A549 treated with DMSO at 1 μM for 4 hours (cell line): ENCODE results near the gene FIBIN. TPM values are rescaled to one million over a fixed set of nuclear protein-coding genes. Genes with fewer than 3 reads are reported as not detected.

Experiments used
- total RNA-seq: library from RNA; stranded (reverse); fragments of 200-300 nt; extraction: Qiagen RNA extraction; gene quantifications from 5 replicates; pipeline ENCODE4 v1.2.3, GENCODE V29; 2022; ENCODE audit warnings: low read depth

The FIBIN gene
- not detected in 5 replicates for total RNA-seq

DNA sequence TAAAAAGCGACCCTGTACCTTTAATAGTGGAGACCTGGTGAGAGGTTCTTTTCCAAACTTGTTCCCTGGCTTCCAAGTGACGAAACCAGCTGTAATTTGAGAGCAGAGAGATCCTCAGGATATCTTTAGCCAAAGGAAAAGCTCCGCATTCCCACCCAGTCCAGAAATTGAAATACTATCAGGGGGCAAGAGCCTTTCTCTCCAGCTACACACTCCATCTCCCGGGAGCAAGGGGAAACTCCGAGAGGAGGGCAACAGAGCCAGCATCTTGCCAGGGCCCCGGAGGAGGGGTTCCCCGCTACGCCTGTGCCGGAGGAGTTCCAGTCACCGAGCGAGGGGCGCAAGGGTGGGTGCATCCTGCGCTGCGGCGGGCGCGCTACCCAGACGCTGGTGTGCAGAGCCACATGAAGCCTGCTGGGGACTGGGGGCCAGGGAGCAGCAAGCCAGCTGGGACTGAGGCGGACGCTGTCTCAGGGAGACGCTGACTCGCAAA lies at the start of gene FIBIN:
Gene FIBIN (plus strand): TSS at position 148 of the 493 bp plus-strand sequence. CDS start 415 bp downstream, outside the sequence.

DNA sequence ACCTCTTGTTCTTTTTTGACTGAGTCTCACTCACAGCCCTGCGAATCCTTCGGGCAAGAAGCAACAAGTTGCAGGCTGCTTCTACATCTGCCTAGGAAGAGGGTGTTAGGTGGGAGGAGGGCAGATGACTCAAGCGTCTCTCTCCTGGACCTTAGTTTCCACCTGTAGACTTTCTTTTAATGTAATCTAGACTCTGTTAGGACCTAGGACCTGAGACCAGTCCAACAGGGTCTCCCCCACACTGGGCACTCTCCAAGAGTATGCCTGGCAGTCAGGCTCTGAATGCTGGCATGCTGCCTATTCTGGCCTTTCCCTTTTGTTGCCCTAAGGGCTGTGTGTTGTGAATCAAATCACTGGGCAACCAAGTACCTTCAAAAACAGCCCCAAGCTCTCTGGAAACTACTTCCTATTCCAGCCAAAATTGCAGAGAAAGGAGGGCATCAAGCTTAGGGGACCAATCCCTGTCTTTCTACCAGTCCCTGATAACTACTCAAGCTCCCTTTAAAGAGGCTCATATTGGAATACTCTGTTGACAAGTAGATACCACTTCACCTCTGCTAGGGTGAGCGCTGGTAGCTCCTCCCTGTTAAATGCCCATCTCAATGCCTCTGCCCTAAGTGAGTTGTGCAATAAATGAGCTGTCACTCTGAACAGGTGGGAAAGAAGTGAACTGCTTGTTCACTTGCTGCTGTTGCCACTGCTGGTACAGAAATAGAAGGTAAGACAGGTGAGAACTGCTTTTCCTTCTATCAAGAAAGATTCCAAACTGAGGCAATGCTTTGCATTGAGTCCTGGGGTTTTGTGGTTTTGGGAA lies 46.6 kb downstream of the FIBIN start, which contains the start of gene BBOX1:
Gene BBOX1 (plus strand): TSS at position 514 of the 814 bp plus-strand sequence. CDS start 14,616 bp downstream, outside the sequence.

Other genes starting within 250 kb of the FIBIN start
- not detected in 5 replicates for gene BBOX1, start 46.7 kb downstream of the FIBIN start, total RNA-seq